Ramos (cell line): ENCODE measurements around the gene TBX15.

Source experiments
- in situ Hi-C: fragments of 300-500 bp; cut with MboI; formaldehyde crosslinking; loops from one replicate; pipeline ENCODE4 v1.14.3; 2022; ENCODE audit warnings: low sequenced_read_pairs; ENCODE audit not compliant: unreplicated experiment

Gene TBX15

GRCh38 chr1:118902711-118903191, 85.4 kb downstream of the TBX15 start:
- in situ Hi-C loops = no loop called here

- in situ Hi-C loops = no loop called here
These were observed 85.8 kb downstream of the TBX15 start for GRCh38 chr1:118902299-118902698.

- in situ Hi-C loops = no loop called here
These were observed 87.3 kb downstream of the TBX15 start for GRCh38 chr1:118900643-118901440.

- in situ Hi-C loops = no loop called here
These were observed 88.8 kb downstream of the TBX15 start for GRCh38 chr1:118899340-118899739.

- in situ Hi-C loops = no loop called here
These were observed 89.4 kb downstream of the TBX15 start for GRCh38 chr1:118898712-118899111.

GRCh38 chr1:118896416-118896815, 91.7 kb downstream of the TBX15 start:
- in situ Hi-C loops = no loop called here

- in situ Hi-C loops = no loop called here
These were observed 93.3 kb downstream of the TBX15 start for GRCh38 chr1:118894836-118895235.

- in situ Hi-C loops = no loop called here
These were observed 97.2 kb downstream of the TBX15 start for GRCh38 chr1:118890851-118891384.

- in situ Hi-C loops = no loop called here
These were observed 103.2 kb downstream of the TBX15 start for GRCh38 chr1:118884946-118885345.

GRCh38 chr1:118881751-118882150, 106.4 kb downstream of the TBX15 start:
- in situ Hi-C loops = no loop called here

- in situ Hi-C loops = no loop called here
These were observed 109.5 kb downstream of the TBX15 start for GRCh38 chr1:118878661-118879060.

GRCh38 chr1:118877668-118878396, 110.3 kb downstream of the TBX15 start:
- in situ Hi-C loops = no loop called here

- in situ Hi-C loops = no loop called here
These were observed 116.5 kb downstream of the TBX15 start for GRCh38 chr1:118871582-118872171.

GRCh38 chr1:118868387-118868786, 119.8 kb downstream of the TBX15 start:
- in situ Hi-C loops = no loop called here

GRCh38 chr1:118866330-118866729, 121.8 kb downstream of the TBX15 start:
- in situ Hi-C loops = no loop called here

GRCh38 chr1:118863688-118864087, 124.5 kb downstream of the TBX15 start:
- in situ Hi-C loops = no loop called here

GRCh38 chr1:118862755-118863154, 125.4 kb downstream of the TBX15 start:
- in situ Hi-C loops = no loop called here

GRCh38 chr1:118861216-118861615, 126.9 kb downstream of the TBX15 start:
- in situ Hi-C loops = no loop called here

- in situ Hi-C loops = no loop called here
These were observed 128.1 kb downstream of the TBX15 start for GRCh38 chr1:118859999-118860398.

GRCh38 chr1:118846443-118846842, 141.7 kb downstream of the TBX15 start:
- in situ Hi-C loops = no loop called here
